Spinal cord (tissue), 10 donors: ENCODE data around the gene CXCR1. TPM values are rescaled to one million over a fixed set of nuclear protein-coding genes. Genes with fewer than 3 reads are reported as not detected.
A peak's percentile ranks its signal among the peaks of the same experiment; 100 is the strongest.
"Not testable (repeated sequence)": the region's sequence is repeated elsewhere in the genome, so short reads cannot be mapped to it uniquely, and the experiment has no call there.

Experiments used
- DNase-seq, 6 donors: peaks; one replicate each; pipeline versions ENCODE4 v3.0.0 to v3.0.0-alpha.2; 2013 to 2015; ENCODE audit warnings: low spot score in 6 of 6, low read depth in 4 of 6
- H3K27ac ChIP-seq: one replicate; pipeline ENCODE4 v1.5.1; 2013; ENCODE audit warnings: low read depth, low read length, control low read depth
- H3K27me3 ChIP-seq: one replicate; pipeline ENCODE4 v1.6.1; 2013; ENCODE audit warnings: low read length; ENCODE audit not compliant: control insufficient read depth, insufficient read depth
- H3K36me3 ChIP-seq: one replicate; pipeline ENCODE4 v1.6.1; 2013; ENCODE audit warnings: low read length; ENCODE audit not compliant: control insufficient read depth, insufficient read depth
- H3K4me1 ChIP-seq: one replicate; pipeline ENCODE4 v1.6.1; 2013; ENCODE audit warnings: low read length; ENCODE audit not compliant: control insufficient read depth, insufficient read depth
- H3K4me3 ChIP-seq: one replicate; pipeline ENCODE4 v1.5.1; 2013; ENCODE audit warnings: low read depth, low read length, control low read depth
- H3K9me3 ChIP-seq: one replicate; pipeline ENCODE4 v1.6.1; 2013; ENCODE audit warnings: low read length; ENCODE audit not compliant: control insufficient read depth, insufficient read depth
- WGBS: methylation state at CpG from one replicate; pipeline ENCODE4 v1.1.5; 2013; ENCODE audit warnings: missing lambda C conversion rate; ENCODE audit not compliant: insufficient coverage; 5-methylcytosine and 5-hydroxymethylcytosine counted together
- polyA plus RNA-seq, 2 donors: library from polyadenylated mRNA; unstranded; fragments of 120-200 nt; gene quantifications; one replicate each; pipeline ENCODE4 v1.2.1, GENCODE V29; 2013; ENCODE audit not compliant: insufficient read length in 2 of 2
- total RNA-seq, 2 donors: library from RNA; depleted of rRNA in 1 of 2; stranded (reverse); fragments of 120-200 nt in 1 of 2; fragments of >200 nt in 1 of 2; gene quantifications; one replicate each; pipeline versions ENCODE4 v1.2.3 to v1.2.4, GENCODE V29; 2013 to 2014
- donor health status: healthy.

CXCR1 gene
- total and polyA plus RNA-seq, 4 donors = 0.89 TPM; not detected in 3

DNA sequence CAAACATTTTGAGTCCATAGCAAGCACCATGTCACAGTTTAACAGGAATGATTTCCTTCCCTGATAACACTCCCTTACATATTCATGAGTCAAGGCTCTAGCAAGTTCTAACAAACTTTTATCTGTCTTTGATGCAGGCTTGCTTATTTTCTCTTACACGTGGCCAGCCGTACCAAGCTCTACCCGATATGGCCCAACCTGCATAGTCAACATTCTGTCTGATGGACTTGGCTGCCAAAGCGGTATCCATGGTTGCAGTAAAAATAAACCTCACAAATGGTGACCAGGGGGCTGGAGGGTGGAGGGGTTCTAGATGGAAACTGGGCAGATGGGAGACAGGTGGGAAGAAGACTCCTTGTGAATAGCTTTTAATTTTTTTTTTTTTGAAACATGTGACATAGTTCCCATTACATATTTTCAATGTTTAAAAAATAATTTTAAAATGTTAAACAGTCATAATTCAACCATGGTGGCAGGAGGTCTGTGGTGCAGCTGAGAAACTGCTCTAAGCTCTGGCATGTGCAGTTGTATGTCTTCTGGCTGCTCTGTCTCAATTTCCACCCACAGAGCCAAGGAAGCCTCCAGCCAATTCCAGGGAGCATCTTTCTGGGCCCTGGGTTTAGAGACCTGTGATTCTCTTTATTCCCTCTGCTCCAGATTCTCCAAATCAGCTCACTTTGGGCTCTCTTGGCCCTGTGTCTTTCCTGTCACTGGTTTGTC, 20.7 kb upstream of the CXCR1 start:
- Histone ChIP-seq H3K4me3 (no peak overlapping the region), H3K36me3 (no peaks in the 10 kb centered on the region), H3K27ac (no peak overlapping the region), H3K9me3 (no peaks in the 10 kb centered on the region), H3K27me3 (no peaks in the 10 kb centered on the region), H3K4me1 (no peaks in the 10 kb centered on the region)
- WGBS = 83% methylated on average over 3 of the region's 4 CpGs
- peak in 1 of 6 donors; percentile 65 for DNase-seq

DNA sequence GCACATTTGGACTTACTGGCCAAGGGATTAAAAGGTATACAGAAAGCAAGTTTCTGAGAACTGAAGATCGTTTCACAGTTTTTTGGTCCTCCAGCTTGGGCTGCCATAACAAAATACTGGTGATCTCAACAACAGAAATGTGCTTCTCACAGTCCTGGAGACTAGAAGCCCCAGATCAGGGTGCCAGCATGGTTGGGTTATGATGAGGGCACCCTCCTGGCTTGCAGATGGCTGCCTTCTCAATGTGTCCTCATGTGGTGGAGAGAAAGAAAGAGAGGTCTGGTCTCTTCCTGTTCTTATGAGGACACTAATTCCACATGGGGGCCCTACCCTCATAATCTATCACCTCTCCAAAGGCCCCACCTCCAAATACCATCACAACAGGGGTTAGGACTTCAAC, 20.1 kb upstream of the CXCR1 start:
- H3K4me1 ChIP-seq = no peaks in the 10 kb centered on the region
- no peaks in the 10 kb centered on the region for H3K27me3 ChIP-seq
- no peaks in the 10 kb centered on the region for H3K9me3 ChIP-seq
- no peak for DNase-seq
- no CpG with 5 or more reads among the region's 1 CpG for WGBS
- H3K27ac ChIP-seq = no peak overlapping the region
- no peaks in the 10 kb centered on the region for H3K36me3 ChIP-seq
- no peak overlapping the region for H3K4me3 ChIP-seq

DNA sequence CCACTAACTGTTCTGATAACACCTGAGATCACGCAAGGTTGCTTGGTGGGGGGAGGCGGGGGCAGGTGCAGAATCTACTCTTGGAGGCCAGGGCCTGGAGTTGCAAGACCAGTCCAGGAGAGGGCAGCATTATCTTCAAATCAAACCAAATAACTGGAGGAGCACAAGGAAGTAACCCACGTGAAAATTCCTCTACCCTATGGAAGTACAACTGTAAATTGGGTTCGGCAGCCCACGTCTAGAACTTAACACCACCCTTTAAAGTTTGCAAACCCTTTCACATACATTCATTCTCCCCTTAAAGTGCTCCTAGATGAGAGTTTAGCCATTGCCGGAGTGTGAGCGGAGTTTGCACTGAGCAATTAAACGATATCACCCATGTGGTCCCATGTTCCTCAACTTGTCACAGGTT, 19.6 kb upstream of the CXCR1 start:
- 45% methylated on average over 8 of the region's 8 CpGs for WGBS
- Histone ChIP-seq H3K4me1 (no peaks in the 10 kb centered on the region), H3K27me3 (no peaks in the 10 kb centered on the region), H3K27ac (no peak overlapping the region), H3K9me3 (no peaks in the 10 kb centered on the region), H3K4me3 (no peak overlapping the region), H3K36me3 (no peaks in the 10 kb centered on the region)
- DNase-seq = peak in 2 of 6 donors; percentile 32 to 43

GRCh38 chr2:218184331-218184730, 17.6 kb upstream of the CXCR1 start:
- Histone ChIP-seq H3K27ac (no peak overlapping the region), H3K4me3 (no peak overlapping the region)
- 100% methylated on average over 1 of the region's 1 CpG for WGBS

DNA sequence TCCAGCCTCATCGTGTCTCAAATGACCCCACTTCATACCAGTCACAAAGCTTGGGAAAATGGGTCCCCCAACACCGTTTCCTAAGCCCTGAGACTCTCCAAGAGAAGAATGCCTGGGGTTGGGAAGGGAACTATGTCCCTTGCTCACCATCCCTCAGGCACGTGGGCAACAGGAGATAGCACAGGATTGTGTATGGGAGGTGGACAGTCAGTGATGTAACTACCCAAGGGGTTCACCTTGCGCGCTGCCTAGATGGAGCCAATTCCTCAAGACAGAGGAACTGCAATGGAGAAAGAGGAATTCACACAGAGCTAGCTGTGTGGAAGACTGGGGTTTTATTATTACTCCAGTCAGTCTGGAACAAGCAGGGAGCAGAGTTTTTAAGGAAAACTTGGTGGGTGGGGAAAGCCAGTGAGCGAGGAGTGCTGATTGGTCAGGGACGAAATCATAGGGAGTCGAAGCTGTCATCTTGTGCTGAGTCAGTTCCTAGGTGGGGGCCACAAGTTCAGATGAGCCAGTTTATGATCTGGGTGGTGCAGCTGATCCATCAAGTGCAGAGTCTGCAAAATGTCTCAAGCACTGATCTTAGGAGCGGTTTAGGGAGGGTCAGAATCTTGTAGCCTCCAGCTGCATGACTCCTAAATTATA, 13.8 kb upstream of the CXCR1 start:
- no peak overlapping the region for H3K27ac ChIP-seq

More at GRCh38 chr2:218184331-218184730, 17.6 kb upstream of the CXCR1 start:
- Histone ChIP-seq H3K27me3 (no peaks in the 10 kb centered on the region), H3K36me3 (no peaks in the 10 kb centered on the region), H3K9me3 (no peaks in the 10 kb centered on the region), H3K4me1 (no peaks in the 10 kb centered on the region)
- no peak for DNase-seq

DNA sequence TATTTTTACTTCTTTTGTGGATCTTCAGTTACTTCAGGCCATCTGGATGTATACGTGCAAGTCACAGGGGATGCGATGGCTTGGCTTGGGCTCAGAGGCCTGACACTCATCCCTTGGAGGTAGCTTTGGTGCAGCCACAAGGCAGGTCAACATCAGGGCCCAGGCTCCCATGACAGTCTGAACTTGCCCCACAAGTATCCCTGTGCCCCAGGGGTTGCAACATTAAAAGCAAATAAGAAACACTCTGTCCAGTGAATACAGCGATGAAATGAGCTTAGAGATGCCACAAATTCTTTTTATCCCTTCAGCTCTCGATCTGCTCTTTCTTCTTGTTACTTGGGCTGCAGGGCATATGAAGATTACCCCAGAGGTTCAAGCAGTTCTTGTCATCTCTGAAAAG, 13.0 kb upstream of the CXCR1 start:
- Histone ChIP-seq H3K4me1 (no peaks in the 10 kb centered on the region), H3K27me3 (no peaks in the 10 kb centered on the region), H3K9me3 (no peaks in the 10 kb centered on the region), H3K36me3 (no peaks in the 10 kb centered on the region), H3K27ac (no peak overlapping the region), H3K4me3 (no peak overlapping the region)
- no peak for DNase-seq
- 91% methylated on average over 4 of the region's 4 CpGs for WGBS

More for the DNA sequence above, 13.8 kb upstream of the CXCR1 start:
- Histone ChIP-seq H3K4me1 (no peaks in the 10 kb centered on the region), H3K27me3 (no peaks in the 10 kb centered on the region), H3K4me3 (no peak overlapping the region), H3K9me3 (no peaks in the 10 kb centered on the region), H3K36me3 (no peaks in the 10 kb centered on the region)
- DNase-seq = no peak
- WGBS = 60% methylated on average over 7 of the region's 9 CpGs

GRCh38 chr2:218172845-218173244, 6.1 kb upstream of the CXCR1 start:
- 71% methylated on average over 2 of the region's 2 CpGs for WGBS

DNA sequence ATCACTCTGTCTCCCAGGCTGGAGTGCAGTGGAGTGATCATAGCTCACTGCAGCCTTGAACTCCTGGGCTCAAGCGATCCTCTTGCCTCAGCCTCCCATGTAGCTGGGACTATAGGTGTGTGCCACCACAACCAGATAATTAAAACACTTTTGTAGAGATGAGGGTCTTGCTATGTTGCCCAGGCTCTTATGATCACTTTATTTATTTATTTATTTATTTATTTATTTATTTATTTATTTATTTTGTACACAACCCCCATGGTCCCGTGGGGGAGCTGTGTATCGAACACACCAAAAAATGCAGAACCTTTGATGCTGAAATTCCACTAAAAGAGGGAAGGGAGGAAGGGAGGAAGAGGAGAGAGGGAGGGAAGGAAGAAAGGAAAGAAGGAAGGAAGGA, 5.0 kb upstream of the CXCR1 start:
- H3K27me3 ChIP-seq, DNase-seq, H3K4me3 ChIP-seq, H3K36me3 ChIP-seq, H3K9me3 ChIP-seq, H3K4me1 ChIP-seq, H3K27ac ChIP-seq: not testable (repeated sequence)
- WGBS = no CpG with 5 or more reads among the region's 3 CpGs

More at GRCh38 chr2:218172845-218173244, 6.1 kb upstream of the CXCR1 start:
- H3K27me3 ChIP-seq = no peaks in the 10 kb centered on the region
- no peaks in the 10 kb centered on the region for H3K36me3 ChIP-seq
- H3K27ac ChIP-seq = no peak overlapping the region
- no peaks in the 10 kb centered on the region for H3K4me1 ChIP-seq
- H3K4me3 ChIP-seq = no peak overlapping the region
- H3K9me3 ChIP-seq = no peaks in the 10 kb centered on the region
- no peak for DNase-seq

DNA sequence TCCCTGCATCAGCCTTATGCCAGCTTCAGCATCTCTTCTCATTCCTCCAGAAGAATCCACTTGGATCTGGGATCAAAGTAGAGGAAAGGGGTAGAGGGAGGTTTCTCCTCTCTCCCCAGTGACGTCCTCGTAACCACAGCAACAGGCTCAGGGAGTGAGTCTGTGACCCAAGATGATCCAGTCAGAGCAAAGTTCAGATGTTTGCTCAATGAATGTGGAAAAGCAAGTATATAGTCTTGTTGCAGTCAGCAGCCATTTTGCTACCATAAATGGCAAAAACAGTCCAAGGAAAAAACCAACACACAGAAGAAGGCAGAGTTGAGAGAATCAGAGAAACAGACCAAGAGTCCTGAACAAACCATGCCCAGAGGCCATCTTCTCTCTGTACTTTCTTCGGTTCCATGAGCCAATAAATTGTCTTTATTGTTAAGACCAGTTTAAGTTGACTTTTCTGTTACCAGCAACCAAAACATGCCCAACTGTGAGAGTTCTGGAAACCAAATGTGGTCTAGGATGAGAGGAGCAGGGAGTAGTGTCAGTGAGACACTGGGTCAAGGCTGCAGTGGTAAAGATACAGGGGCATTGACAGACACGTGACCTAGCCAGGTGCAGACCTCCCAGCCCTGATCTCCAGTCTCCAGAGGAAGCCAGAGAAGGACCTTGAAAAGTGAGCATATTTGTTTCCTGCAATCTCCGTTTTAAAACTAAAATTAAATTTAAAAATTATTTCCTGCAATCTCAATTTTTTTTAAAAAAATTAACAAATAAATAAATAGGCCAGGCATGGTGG, 3.2 kb upstream of the CXCR1 start:
- Histone ChIP-seq H3K9me3 (no peaks in the 10 kb centered on the region), H3K4me1 (no peaks in the 10 kb centered on the region), H3K27me3 (no peaks in the 10 kb centered on the region), H3K4me3 (no peak overlapping the region), H3K36me3 (no peaks in the 10 kb centered on the region), H3K27ac (no peak overlapping the region)
- no CpG with 5 or more reads among the region's 5 CpGs for WGBS
- DNase-seq = no peak
